Measurements from ENCODE around the gene LDB2. TPM values are rescaled to one million over a fixed set of nuclear protein-coding genes. Genes with fewer than 3 reads are reported as not detected.

The LDB2 gene
- total and polyA plus RNA-seq, 8 donors = 4.0 to 11.6 (median 5.9) TPM

GRCh38 chr4:16732741-16733140, 165.7 kb downstream of the LDB2 start:
- no peaks in the 10 kb centered on the region for H3K4me1 ChIP-seq
- no peaks in the 10 kb centered on the region for H3K9me3 ChIP-seq
- ATAC-seq (no peak), DNase-seq (no peak), FAIRE-seq (no peak)
- H3K36me3 ChIP-seq = no peaks in the 10 kb centered on the region
- no peak overlapping the region for H3K27ac ChIP-seq
- WGBS, 2 donors = 74 to 75% methylated on average over 6 of the region's 6 CpGs
- H3K4me3 ChIP-seq = no peak overlapping the region
- no peak for TF ChIP-seq CTCF (IDR thresholded peaks at IDR 0.05)
- intact Hi-C loops (cut with DNase I) = no loop called here
- H3K27me3 ChIP-seq = no peaks in the 10 kb centered on the region

- DNase-seq = no peak
- H3K4me1 ChIP-seq = no peaks in the 10 kb centered on the region
- intact Hi-C loops (cut with DNase I) = no loop called here
- FAIRE-seq = no peak
- H3K4me3 ChIP-seq = no peak overlapping the region
- H3K27me3 ChIP-seq = no peaks in the 10 kb centered on the region
- H3K36me3 ChIP-seq = no peaks in the 10 kb centered on the region
- H3K27ac ChIP-seq = no peak overlapping the region
- no peak for ATAC-seq
- no peak for TF ChIP-seq CTCF (IDR thresholded peaks at IDR 0.05)
- H3K9me3 ChIP-seq = no peaks in the 10 kb centered on the region
- 55 to 68% methylated on average over 3 of the region's 3 CpGs for WGBS, 2 donors
Measured at GRCh38 chr4:16731776-16732380, 166.6 kb downstream of the LDB2 start.

- no peak for FAIRE-seq
- Histone ChIP-seq H3K27ac (no peak overlapping the region), H3K4me3 (no peak overlapping the region), H3K36me3 (no peaks in the 10 kb centered on the region), H3K4me1 (no peaks in the 10 kb centered on the region), H3K9me3 (no peaks in the 10 kb centered on the region), H3K27me3 (no peaks in the 10 kb centered on the region)
- 77 to 78% methylated on average over 3 of the region's 3 CpGs for WGBS, 2 donors
- intact Hi-C loops (cut with DNase I) = no loop called here
- no peak for TF ChIP-seq CTCF (IDR thresholded peaks at IDR 0.05)
- DNase-seq = no peak
- no peak for ATAC-seq
Measured at GRCh38 chr4:16730522-16731205, 167.8 kb downstream of the LDB2 start.

GRCh38 chr4:16729336-16729735, 169.1 kb downstream of the LDB2 start:
- 50 to 59% methylated on average over 7 of the region's 7 CpGs for WGBS, 2 donors
- Histone ChIP-seq H3K9me3 (no peaks in the 10 kb centered on the region), H3K36me3 (no peaks in the 10 kb centered on the region), H3K27ac (no peak overlapping the region), H3K27me3 (no peaks in the 10 kb centered on the region), H3K4me1 (no peaks in the 10 kb centered on the region), H3K4me3 (no peak overlapping the region)
- TF ChIP-seq CTCF (IDR thresholded peaks at IDR 0.05) = no peak
- intact Hi-C loops (cut with DNase I) = no loop called here
- DNase-seq (no peak), FAIRE-seq (no peak), ATAC-seq (no peak)

- H3K4me1 ChIP-seq = no peaks in the 10 kb centered on the region
- no peak overlapping the region for H3K27ac ChIP-seq
- intact Hi-C loops (cut with DNase I) = no loop called here
- no peak overlapping the region for H3K4me3 ChIP-seq
- WGBS, 2 donors = 57 to 66% methylated on average over 2 of the region's 2 CpGs
- DNase-seq = no peak
- TF ChIP-seq CTCF (IDR thresholded peaks at IDR 0.05) = no peak
- FAIRE-seq = no peak
- no peak for ATAC-seq
- H3K27me3 ChIP-seq = no peaks in the 10 kb centered on the region
- H3K36me3 ChIP-seq = no peaks in the 10 kb centered on the region
- no peaks in the 10 kb centered on the region for H3K9me3 ChIP-seq
Measured at GRCh38 chr4:16728849-16729248, 169.6 kb downstream of the LDB2 start.

All from pancreas (tissue), 10 donors.